Ovary (tissue), 9 donors: Measurements from ENCODE around the gene SCN5A. TPM values are rescaled to one million over a fixed set of nuclear protein-coding genes. Genes with fewer than 3 reads are reported as not detected.

Source experiments
- DNase-seq, 5 donors: peaks; one replicate each; pipeline ENCODE4 v3.0.0-alpha.2; 2019 to 2020
- H3K27ac ChIP-seq, 2 donors: fragments of 200-600 bp; one replicate each; pipeline versions ENCODE4 v1.5.1 to v1.8.0; 2019 to 2022
- H3K27me3 ChIP-seq: fragments of 200-600 bp; one replicate; pipeline ENCODE4 v1.8.0; 2022
- H3K36me3 ChIP-seq: fragments of 200-600 bp; sonication (generic); one replicate; pipeline ENCODE4 v1.5.1; 2019
- H3K4me1 ChIP-seq: one replicate; pipeline ENCODE4 v1.8.1; 2013; ENCODE audit warnings: mild to moderate bottlenecking, moderate library complexity; ENCODE audit not compliant: insufficient read depth
- H3K4me3 ChIP-seq: fragments of 200-600 bp; sonication (generic); one replicate; pipeline ENCODE4 v1.5.1; 2017
- H3K9me3 ChIP-seq, 2 donors: fragments of 200-600 bp in 1 of 2; sonication (generic) in 1 of 2; one replicate each; pipeline versions ENCODE4 v1.5.1 to v1.8.1; 2013 to 2019; ENCODE audit warnings: mild to moderate bottlenecking in 1 of 2, moderate library complexity in 1 of 2
- EP300 ChIP-seq: sonication (generic); formaldehyde crosslinking; IDR thresholded peaks from one replicate; pipeline ENCODE4 v1.6.1; 2017; ENCODE audit warnings: antibody characterized with exemption
- POLR2A ChIP-seq: fragments of 450-650 bp; IDR thresholded peaks from one replicate; pipeline ENCODE4 v1.6.1; 2017; ENCODE audit warnings: antibody characterized with exemption, mild to moderate bottlenecking, moderate library complexity
- WGBS, 3 donors: extraction: QIAGEN DNeasy Blood & Tissue Kit in 1 of 3; methylation state at CpG; one replicate each; pipeline versions ENCODE4 v1.1.5 to v1.1.7; 2013 to 2017; 5-methylcytosine and 5-hydroxymethylcytosine counted together
- intact Hi-C, 4 donors: fragments of 100-400 bp; cut with DNase I; formaldehyde crosslinking; loops; one replicate each; pipeline versions ENCODE4 v1.11.0 to v1.15.1; 2022 to 2023
- polyA plus RNA-seq, 2 donors: library from polyadenylated mRNA; stranded (reverse); fragments of 200-250 nt in 1 of 2; fragments of 350-450 nt in 1 of 2; fragmentation: Illumina TruSeq in 1 of 2; extraction: RNeasy Lipid Tissue Mini Kit (QIAGEN cat#74804) in 1 of 2; gene quantifications; one replicate each; pipeline ENCODE4 v1.2.3, GENCODE V29; 2013 to 2014
- total RNA-seq, 7 donors: library from RNA; depleted of rRNA in 2 of 7; stranded (reverse); fragments of >200 nt in 2 of 7; fragmentation: NEBNext Ultra II Directional in 3 of 7; extraction: Animal tissue kit (Norgen Biotek cat#: 25700) in 3 of 7; gene quantifications; one replicate each; pipeline versions ENCODE4 v1.1.0 to v1.2.4, GENCODE V29; 2016 to 2023
- TF ChIP-seq, protein P1 (sequence below), 3 donors: fragments of 450-650 bp in 2 of 3; fragments of 200-600 bp in 1 of 3; IDR thresholded peaks; one replicate each; pipeline versions ENCODE4 v1.5.1 to v1.8.0; 2016 to 2022; ENCODE audit warnings: antibody characterized with exemption in 3 of 3, mild to moderate bottlenecking in 1 of 3
- donor health status: DM: no; HTN: no; CAD: no; lungs with moderate emphysema.
- donor health status: DM: no; HTN: no; CAD: no.
- donor health status: Bipolar disorder and iron deficiency.
- donor health status: DM: yes; HTN: yes; CAD: no.
- donor health status: DM: no; HTN: no; CAD: no.
- donor health status: DM: yes; HTN: yes; CAD: no.

Gene SCN5A
- total and polyA plus RNA-seq, 9 donors = 0.67 to 4.7 (median 2.1) TPM

DNA sequence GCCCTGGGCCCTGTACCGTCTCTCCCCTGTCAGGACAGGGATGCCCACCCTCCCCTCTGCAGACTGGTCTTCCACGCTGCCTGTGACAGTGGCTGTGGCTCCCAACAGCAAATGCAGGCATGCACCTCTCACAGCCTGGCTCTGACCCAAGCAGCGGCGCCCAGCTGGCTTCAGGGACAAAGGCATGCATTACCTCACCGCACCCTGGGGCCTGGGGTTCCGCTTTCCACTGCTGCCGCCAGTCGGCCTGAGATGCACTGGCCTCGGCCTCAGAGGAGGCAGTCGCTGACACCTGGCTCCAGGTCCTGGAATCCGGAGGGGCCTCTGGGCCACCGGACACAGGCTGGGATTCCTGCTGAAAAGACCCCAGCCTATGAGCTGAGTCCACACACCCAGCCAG lies 70.3 kb downstream of the SCN5A start:
- Histone ChIP-seq H3K4me1 (no peaks in the 10 kb centered on the region), H3K9me3 (no peaks in the 10 kb centered on the region), H3K27me3 (no peaks in the 10 kb centered on the region), H3K36me3 (no peaks in the 10 kb centered on the region), H3K4me3 (no peak overlapping the region), H3K27ac (no peak overlapping the region)
- TF ChIP-seq POLR2A (no peak), EP300 (no peak)
- TF ChIP-seq, protein P1, sequence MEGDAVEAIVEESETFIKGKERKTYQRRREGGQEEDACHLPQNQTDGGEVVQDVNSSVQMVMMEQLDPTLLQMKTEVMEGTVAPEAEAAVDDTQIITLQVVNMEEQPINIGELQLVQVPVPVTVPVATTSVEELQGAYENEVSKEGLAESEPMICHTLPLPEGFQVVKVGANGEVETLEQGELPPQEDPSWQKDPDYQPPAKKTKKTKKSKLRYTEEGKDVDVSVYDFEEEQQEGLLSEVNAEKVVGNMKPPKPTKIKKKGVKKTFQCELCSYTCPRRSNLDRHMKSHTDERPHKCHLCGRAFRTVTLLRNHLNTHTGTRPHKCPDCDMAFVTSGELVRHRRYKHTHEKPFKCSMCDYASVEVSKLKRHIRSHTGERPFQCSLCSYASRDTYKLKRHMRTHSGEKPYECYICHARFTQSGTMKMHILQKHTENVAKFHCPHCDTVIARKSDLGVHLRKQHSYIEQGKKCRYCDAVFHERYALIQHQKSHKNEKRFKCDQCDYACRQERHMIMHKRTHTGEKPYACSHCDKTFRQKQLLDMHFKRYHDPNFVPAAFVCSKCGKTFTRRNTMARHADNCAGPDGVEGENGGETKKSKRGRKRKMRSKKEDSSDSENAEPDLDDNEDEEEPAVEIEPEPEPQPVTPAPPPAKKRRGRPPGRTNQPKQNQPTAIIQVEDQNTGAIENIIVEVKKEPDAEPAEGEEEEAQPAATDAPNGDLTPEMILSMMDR (IDR thresholded peaks at IDR 0.05) = no peak
- intact Hi-C loops = no loop called here
- WGBS, 3 donors = 77 to 93% (median 83%) methylated on average over 11 to 12 of the region's 12 CpGs
- no peak for DNase-seq

DNA sequence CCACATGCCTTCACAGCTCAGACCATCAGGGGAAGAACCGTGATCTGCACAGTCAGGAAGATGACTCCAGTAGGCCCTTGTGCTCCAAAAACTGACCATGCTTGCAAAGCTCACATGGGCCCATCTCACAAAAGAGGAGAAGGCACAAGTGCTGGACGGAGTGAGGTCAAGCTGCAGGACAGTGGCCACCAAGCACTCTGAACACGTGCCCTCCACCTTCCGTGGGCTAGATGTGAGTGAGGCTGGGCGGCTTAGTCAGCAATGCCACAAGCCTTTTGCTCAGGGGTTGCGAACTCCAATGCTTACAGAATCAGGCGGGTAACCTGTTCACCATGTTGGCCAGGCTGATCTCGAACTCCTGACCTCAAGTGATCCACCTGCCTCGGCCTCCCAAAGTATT lies 70.9 kb downstream of the SCN5A start:
- no peak overlapping the region for H3K27ac ChIP-seq
- intact Hi-C loops = no loop called here
- no peaks in the 10 kb centered on the region for H3K36me3 ChIP-seq
- H3K4me3 ChIP-seq = no peak overlapping the region
- DNase-seq = no peak
- no peaks in the 10 kb centered on the region for H3K4me1 ChIP-seq
- no peaks in the 10 kb centered on the region for H3K27me3 ChIP-seq
- no peaks in the 10 kb centered on the region for H3K9me3 ChIP-seq
- TF ChIP-seq POLR2A (no peak), EP300 (no peak)
- TF ChIP-seq, protein P1 (IDR thresholded peaks at IDR 0.05) = no peak
- 94 to 95% (median 94%) methylated on average over 9 of the region's 9 CpGs for WGBS, 3 donors

DNA sequence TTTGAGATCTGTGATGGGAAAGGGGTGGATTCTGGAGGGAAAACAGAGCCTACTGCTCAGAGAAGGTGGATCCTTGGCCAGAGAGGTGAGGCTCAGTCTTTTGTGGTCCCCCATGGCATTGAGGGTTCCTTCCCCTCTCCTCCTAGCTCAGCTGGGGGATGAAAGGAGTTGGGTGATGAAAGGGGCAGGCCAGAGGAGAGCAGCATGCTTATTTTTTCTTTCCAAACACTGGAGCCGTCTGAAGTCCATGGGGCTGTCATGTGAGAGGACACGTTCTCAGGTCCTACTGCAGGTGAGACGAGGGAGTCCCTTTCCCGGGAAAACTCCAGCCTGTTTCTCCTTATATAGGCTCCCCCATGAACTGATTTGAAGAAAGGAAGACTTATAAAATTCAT lies 71.4 kb downstream of the SCN5A start:
- H3K27ac ChIP-seq = no peak overlapping the region
- no peak overlapping the region for H3K4me3 ChIP-seq
- intact Hi-C loops = no loop called here
- TF ChIP-seq, protein P1 (IDR thresholded peaks at IDR 0.05) = no peak
- TF ChIP-seq POLR2A (no peak), EP300 (no peak)
- 92 to 98% (median 93%) methylated on average over 4 of the region's 4 CpGs for WGBS, 3 donors
- H3K9me3 ChIP-seq = no peaks in the 10 kb centered on the region
- H3K27me3 ChIP-seq = no peaks in the 10 kb centered on the region
- no peaks in the 10 kb centered on the region for H3K4me1 ChIP-seq
- H3K36me3 ChIP-seq = no peaks in the 10 kb centered on the region
- DNase-seq = no peak

DNA sequence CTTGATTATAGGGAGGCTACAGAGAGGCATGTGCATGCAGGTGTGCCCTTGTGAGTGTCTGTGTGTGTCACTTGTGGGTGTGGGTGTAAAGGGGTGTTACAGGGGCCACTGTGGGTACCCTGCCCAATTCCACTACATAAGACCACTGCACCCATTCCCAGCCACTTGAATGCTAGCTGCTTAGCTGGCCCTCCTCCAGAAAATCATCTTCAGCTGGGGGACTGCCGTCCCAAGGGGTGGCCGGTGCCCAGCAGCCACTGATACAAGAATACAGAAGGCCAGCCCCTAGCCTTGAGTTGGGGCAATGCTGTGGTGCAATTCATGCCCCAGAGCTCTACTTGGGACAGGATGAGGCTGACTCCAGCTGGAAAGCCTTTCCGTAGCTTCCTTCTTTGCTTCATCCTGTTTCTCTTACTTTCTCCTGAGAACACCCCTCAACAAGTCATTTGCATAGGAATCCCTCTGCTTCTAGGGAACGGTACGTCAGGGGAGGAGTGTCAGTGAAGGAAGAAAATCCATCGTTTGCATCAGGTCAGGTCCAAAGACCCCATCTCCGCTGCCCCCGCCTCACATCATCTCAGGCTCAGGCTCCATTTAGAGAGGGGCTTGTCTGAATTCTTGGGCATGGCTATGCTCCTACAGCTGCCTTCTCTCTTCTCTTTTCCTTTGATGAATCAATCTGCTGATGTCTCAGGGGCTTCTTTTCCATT lies 72.0 kb downstream of the SCN5A start:
- no peaks in the 10 kb centered on the region for H3K4me1 ChIP-seq
- H3K27ac ChIP-seq = no peak overlapping the region
- H3K4me3 ChIP-seq = no peak overlapping the region
- intact Hi-C loops = no loop called here
- TF ChIP-seq POLR2A (no peak), EP300 (no peak)
- TF ChIP-seq, protein P1 (IDR thresholded peaks at IDR 0.05) = no peak
- no peaks in the 10 kb centered on the region for H3K36me3 ChIP-seq
- H3K27me3 ChIP-seq = no peaks in the 10 kb centered on the region
- no peak for DNase-seq
- no peaks in the 10 kb centered on the region for H3K9me3 ChIP-seq
- WGBS, 3 donors = 79 to 85% (median 83%) methylated on average over 8 of the region's 8 CpGs
